Type B pancreatic cell (in vitro differentiated cells): ENCODE results near the gene WDR44. TPM values are rescaled to one million over a fixed set of nuclear protein-coding genes. Genes with fewer than 3 reads are reported as not detected.
"Not testable (repeated sequence)": the region's sequence is repeated elsewhere in the genome, so short reads cannot be mapped to it uniquely, and the experiment has no call there.

Source experiments
- DNase-seq: peaks from one replicate; pipeline ENCODE4 v3.0.0; 2021; ENCODE audit warnings: mixed read lengths; ENCODE audit not compliant: unreplicated experiment; ENCODE audit errors: extremely low spot score
- H3K27ac Mint-ChIP-seq: 2 replicates; pipeline ENCODE4 v1.8.0; 2021; ENCODE audit warnings: mild to moderate bottlenecking, mixed read lengths
- H3K27me3 Mint-ChIP-seq: 2 replicates; pipeline ENCODE4 v1.8.0; 2021; ENCODE audit warnings: mixed read lengths
- H3K36me3 Mint-ChIP-seq: 2 replicates; pipeline ENCODE4 v1.8.0; 2021; ENCODE audit warnings: mixed read lengths
- H3K4me1 Mint-ChIP-seq: one replicate; pipeline ENCODE4 v1.8.0; 2021; ENCODE audit warnings: mixed read lengths; ENCODE audit not compliant: unreplicated experiment
- H3K4me3 Mint-ChIP-seq: 2 replicates; pipeline ENCODE4 v1.8.0; 2021; ENCODE audit warnings: mild to moderate bottlenecking, mixed read lengths
- H3K9me3 Mint-ChIP-seq: 2 replicates; pipeline ENCODE4 v1.8.0; 2021; ENCODE audit warnings: mixed read lengths
- total RNA-seq: library from RNA; stranded (reverse); gene quantifications from 2 replicates; pipeline ENCODE4 v1.2.1, GENCODE V29; 2021; ENCODE audit warnings: low replicate concordance
- TF ChIP-seq, protein P1 (sequence below): fragments of 200-600 bp; sonication (generic); conservative IDR thresholded peaks from 2 replicates; pipeline ENCODE4 v1.5.0; 2021; ENCODE audit warnings: antibody characterized with exemption, mild to moderate bottlenecking

The WDR44 gene
- total RNA-seq, 1 donor from 2014 or later = 9.5 TPM

DNA sequence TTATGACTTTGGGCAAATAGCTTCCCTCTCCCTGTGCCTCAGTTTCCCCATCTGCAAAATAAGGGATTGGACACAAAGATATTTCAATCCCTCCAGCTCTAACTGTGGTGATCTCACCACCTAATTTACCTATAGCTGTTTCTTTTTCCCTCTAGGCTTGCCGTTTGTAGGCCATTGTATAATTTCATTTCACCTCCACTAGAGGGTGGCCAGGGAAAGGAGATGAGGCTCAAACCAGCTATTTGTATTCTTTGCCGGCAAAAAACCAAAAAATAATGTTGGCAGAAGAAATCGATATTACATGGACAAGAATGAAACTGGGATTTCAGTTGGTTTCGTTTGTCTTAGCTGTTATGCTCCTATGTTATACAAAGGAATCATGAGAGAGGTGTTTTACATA is 113.6 kb downstream of the WDR44 start:
- Mint-ChIP-seq H3K36me3 (no peaks in the 10 kb centered on the region), H3K9me3 (no peaks in the 10 kb centered on the region), H3K27ac (no peak overlapping the region), H3K4me1 (no peaks in the 10 kb centered on the region), H3K27me3 (no peaks in the 10 kb centered on the region), H3K4me3 (no peak overlapping the region)
- TF ChIP-seq, protein P1, sequence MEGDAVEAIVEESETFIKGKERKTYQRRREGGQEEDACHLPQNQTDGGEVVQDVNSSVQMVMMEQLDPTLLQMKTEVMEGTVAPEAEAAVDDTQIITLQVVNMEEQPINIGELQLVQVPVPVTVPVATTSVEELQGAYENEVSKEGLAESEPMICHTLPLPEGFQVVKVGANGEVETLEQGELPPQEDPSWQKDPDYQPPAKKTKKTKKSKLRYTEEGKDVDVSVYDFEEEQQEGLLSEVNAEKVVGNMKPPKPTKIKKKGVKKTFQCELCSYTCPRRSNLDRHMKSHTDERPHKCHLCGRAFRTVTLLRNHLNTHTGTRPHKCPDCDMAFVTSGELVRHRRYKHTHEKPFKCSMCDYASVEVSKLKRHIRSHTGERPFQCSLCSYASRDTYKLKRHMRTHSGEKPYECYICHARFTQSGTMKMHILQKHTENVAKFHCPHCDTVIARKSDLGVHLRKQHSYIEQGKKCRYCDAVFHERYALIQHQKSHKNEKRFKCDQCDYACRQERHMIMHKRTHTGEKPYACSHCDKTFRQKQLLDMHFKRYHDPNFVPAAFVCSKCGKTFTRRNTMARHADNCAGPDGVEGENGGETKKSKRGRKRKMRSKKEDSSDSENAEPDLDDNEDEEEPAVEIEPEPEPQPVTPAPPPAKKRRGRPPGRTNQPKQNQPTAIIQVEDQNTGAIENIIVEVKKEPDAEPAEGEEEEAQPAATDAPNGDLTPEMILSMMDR = peak; percentile 72
- no peak for DNase-seq

DNA sequence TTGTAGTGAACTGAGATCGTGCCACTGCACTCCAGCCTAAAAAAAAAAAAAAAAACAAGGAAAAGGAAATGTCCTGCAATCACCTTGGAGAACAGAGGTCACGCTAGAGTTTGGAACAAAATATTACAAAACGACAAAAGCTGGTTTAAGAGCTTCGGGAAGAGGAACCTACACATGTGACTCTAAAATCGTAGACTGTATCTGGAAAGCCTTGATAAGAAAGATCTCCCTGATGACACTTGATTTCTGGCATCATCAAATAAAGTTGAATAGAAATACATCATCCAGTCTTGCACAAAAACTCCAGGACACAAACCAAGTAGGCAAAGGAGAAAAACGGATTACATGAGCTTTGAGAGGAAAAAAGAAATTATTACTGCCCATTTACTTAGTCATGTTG is 118.6 kb downstream of the WDR44 start:
- Mint-ChIP-seq H3K4me3 (no peak overlapping the region), H3K9me3 (no peaks in the 10 kb centered on the region), H3K36me3 (no peaks in the 10 kb centered on the region), H3K4me1 (no peaks in the 10 kb centered on the region), H3K27me3 (no peaks in the 10 kb centered on the region), H3K27ac (no peak overlapping the region)
- TF ChIP-seq, protein P1 = no peak
- no peak for DNase-seq

DNA sequence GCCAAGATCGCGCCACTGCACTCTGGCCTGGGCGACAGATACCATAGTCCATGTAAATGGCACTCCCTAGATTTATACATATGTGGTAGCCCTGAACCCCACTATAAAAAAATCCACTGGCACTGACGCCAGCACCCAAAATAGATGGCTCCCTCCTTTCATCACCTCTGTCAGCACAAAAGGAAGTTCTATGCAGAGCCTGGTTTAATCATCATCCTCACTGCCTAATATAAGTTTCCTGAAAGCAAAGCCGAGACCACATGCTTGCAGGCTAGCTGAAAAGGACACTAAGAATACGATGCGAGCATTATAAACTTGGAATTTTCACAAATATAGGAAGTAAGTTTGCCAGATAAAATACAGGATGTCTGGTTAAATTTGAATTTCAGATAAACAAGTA is 122.2 kb downstream of the WDR44 start:
- TF ChIP-seq, protein P1 = no peak
- H3K27me3 Mint-ChIP-seq = no peaks in the 10 kb centered on the region
- H3K36me3 Mint-ChIP-seq = no peaks in the 10 kb centered on the region
- no peak overlapping the region for H3K4me3 Mint-ChIP-seq
- no peak for DNase-seq
- H3K27ac Mint-ChIP-seq = no peak overlapping the region
- no peaks in the 10 kb centered on the region for H3K4me1 Mint-ChIP-seq
- no peaks in the 10 kb centered on the region for H3K9me3 Mint-ChIP-seq

DNA sequence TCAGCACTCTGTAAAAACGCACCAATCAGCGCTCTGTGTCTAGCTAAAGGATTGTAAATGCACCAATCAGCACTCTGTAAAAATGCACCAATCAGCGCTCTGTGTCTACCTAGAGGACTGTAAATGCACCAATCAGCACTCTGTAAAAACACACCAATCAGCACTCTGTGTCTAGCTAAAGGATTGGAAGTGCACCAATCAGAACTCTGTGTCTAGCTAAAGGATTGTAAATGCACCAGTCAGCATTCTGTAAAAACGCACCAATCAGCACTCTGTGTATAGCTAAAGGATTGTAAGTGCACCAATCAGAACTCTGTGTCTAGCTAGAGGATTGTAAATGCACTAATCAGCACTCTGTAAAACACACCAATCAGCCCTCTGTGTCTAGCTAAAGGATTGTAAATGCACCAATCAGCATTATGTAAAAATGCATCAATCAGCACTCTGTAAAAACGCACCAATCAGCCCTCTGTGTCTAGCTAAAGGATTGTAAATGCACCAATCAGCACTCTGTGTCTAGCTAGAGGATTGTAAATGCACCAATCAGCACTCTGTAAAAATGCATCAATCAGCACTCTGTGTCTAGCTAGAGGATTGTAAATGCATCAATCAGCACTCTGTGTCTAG is 124.9 kb downstream of the WDR44 start:
- H3K9me3 Mint-ChIP-seq, DNase-seq, H3K36me3 Mint-ChIP-seq, H3K27ac Mint-ChIP-seq, H3K4me3 Mint-ChIP-seq, H3K4me1 Mint-ChIP-seq, H3K27me3 Mint-ChIP-seq: not testable (repeated sequence)

DNA sequence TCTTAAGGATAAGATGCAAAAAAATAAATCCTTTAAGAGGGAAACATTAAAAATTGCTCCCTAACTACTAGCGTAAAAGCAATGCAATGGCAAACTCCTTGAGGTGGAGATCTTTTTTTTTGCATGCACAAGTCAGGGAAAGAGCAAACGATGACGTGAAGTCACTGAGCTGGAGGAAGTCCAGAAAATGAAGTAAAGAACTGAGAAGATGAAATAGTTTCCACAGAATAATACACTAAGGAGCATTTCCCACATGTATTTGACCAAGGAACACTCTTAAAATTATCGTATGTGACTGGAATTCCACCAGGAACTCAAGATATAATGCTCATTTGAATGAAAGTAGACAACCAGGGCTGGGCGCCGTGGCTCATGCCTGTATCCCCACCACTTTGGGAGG is 128.7 kb downstream of the WDR44 start:
- Mint-ChIP-seq H3K27ac (no peak overlapping the region), H3K4me1 (no peaks in the 10 kb centered on the region), H3K27me3 (no peaks in the 10 kb centered on the region), H3K36me3 (no peaks in the 10 kb centered on the region), H3K4me3 (no peak overlapping the region), H3K9me3 (no peaks in the 10 kb centered on the region)
- no peak for DNase-seq
- TF ChIP-seq, protein P1 = no peak

DNA sequence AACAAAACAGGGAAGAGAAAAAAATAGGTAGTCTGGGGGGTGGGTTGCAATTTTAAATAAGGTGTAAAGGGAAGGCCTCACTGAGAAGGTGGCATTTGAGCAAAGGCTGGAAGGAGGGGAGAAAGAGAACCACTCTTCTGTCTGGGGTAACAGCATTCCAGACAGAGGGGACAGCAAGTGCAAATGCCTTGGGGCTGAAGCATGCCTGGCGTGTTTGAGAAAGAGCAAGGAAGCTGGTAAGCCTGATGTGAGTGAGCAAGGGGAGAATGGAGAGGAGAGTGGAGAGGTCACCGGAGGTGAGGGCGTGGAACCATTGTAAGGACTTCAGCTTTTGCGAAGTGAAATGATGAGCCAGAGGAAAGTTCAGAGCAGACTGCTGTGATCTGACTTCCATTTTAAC is 130.0 kb downstream of the WDR44 start:
- Mint-ChIP-seq H3K27me3 (no peaks in the 10 kb centered on the region), H3K4me3 (no peak overlapping the region), H3K4me1 (no peaks in the 10 kb centered on the region), H3K9me3 (no peaks in the 10 kb centered on the region), H3K27ac (peak overlapping the region; percentile 16), H3K36me3 (no peaks in the 10 kb centered on the region)
- no peak for DNase-seq
- TF ChIP-seq, protein P1 = no peak
